LNCaP clone FGC (cell line): Measurements from ENCODE around the gene ANKRD18A.
A peak's percentile ranks its signal among the peaks of the same experiment; 100 is the strongest.
"Not testable (repeated sequence)": the region's sequence is repeated elsewhere in the genome, so short reads cannot be mapped to it uniquely, and the experiment has no call there.

Source experiments
- DNase-seq: peaks from one replicate; pipeline ENCODE4 v3.0.0-alpha.2; 2011; ENCODE audit warnings: low read depth
- H3K4me3 ChIP-seq: 2 replicates; pipeline ENCODE4 v1.5.1; 2011; ENCODE audit warnings: mild to moderate bottlenecking, low read depth, low read length, control low read depth
- TF ChIP-seq, protein P1 (sequence below): IDR thresholded peaks from 2 replicates; pipeline ENCODE4 v1.5.1; 2012; ENCODE audit warnings: mild to moderate bottlenecking; ENCODE audit not compliant: control insufficient read depth, insufficient read depth; ENCODE audit errors: extremely low read depth

The ANKRD18A gene

DNA sequence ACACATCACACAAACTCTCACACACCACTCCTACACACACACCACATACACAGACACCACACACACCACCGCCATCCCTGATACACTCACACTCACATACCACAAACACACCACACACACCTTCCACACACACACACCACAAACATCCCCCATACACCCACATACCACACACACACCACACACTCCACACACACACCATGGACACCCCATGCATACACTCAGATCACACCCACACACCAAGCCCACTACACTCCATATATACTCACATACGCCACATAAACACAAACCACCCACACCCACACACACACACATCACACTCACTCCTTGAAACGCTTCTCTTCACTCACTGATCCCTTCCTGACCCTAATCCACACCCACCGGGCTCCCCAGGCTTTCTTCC, 9.1 kb upstream of the ANKRD18A start:
- DNase-seq, result no peak
- TF ChIP-seq, protein P1, sequence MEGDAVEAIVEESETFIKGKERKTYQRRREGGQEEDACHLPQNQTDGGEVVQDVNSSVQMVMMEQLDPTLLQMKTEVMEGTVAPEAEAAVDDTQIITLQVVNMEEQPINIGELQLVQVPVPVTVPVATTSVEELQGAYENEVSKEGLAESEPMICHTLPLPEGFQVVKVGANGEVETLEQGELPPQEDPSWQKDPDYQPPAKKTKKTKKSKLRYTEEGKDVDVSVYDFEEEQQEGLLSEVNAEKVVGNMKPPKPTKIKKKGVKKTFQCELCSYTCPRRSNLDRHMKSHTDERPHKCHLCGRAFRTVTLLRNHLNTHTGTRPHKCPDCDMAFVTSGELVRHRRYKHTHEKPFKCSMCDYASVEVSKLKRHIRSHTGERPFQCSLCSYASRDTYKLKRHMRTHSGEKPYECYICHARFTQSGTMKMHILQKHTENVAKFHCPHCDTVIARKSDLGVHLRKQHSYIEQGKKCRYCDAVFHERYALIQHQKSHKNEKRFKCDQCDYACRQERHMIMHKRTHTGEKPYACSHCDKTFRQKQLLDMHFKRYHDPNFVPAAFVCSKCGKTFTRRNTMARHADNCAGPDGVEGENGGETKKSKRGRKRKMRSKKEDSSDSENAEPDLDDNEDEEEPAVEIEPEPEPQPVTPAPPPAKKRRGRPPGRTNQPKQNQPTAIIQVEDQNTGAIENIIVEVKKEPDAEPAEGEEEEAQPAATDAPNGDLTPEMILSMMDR, result no peak
- H3K4me3 ChIP-seq, result no peak overlapping the region

DNA sequence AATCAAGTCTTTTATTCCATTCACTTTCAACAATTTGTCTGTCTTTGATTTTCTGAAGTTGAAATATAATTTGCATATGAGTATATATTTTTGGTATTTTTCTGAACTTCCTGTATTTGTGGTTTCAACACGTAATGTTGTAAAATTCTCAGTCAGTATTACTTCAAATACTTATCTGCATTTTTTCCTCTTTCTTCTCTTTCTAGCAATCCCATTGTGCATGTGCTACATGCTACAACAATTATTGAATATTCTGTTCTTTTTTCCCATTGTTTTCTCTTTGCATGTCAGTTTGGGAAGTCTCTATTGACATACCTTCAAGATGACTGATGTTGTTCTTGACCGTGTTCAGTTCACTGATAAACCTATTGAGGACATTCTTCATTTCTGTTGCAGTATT, 5.6 kb upstream of the ANKRD18A start:
- DNase-seq, result no peak
- TF ChIP-seq, protein P1, result no peak
- no peak overlapping the region for H3K4me3 ChIP-seq

DNA sequence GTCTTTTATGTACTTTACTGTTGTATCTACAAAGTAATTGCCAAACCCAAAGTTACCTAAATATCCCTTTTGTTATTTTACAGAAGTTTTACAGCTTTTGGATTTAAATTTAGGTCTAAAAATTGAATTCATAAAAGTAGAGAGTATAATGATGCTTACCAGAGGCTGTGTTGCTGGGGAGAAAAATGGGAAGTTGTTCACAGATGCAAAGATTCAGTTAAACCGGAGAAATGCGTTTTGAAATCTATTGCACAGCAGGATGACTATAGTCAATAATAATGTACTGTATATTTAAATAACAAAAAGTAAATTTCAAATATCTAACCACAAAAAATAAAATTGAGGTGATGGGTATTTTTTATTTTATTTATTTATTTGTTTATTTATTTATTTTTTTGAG, 2.6 kb upstream of the ANKRD18A start:
- no peak for DNase-seq
- H3K4me3 ChIP-seq, result no peak overlapping the region
- TF ChIP-seq, protein P1, result no peak

DNA sequence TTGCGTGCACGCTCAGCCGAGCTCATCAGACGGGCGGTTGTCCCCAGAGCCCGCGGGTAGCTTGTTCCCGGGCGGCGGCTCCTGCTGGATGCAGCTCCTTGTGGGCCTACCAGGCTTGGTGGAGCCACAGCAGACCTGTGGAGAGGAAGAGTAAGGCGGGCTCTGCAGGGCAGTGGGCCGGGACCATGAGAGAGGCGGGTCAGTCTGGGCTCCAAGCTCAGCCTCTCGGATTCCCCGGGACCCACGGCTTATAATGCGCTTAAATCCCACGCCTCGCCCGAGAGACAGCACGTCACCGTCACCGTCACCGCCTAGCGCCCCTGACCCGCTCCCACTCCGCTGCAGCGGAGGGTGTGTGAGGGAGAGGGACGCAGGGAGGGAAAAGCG, 1.9 kb upstream of the ANKRD18A start:
- H3K4me3 ChIP-seq, result no peak overlapping the region
- DNase-seq, result no peak
- TF ChIP-seq, protein P1, result no peak

DNA sequence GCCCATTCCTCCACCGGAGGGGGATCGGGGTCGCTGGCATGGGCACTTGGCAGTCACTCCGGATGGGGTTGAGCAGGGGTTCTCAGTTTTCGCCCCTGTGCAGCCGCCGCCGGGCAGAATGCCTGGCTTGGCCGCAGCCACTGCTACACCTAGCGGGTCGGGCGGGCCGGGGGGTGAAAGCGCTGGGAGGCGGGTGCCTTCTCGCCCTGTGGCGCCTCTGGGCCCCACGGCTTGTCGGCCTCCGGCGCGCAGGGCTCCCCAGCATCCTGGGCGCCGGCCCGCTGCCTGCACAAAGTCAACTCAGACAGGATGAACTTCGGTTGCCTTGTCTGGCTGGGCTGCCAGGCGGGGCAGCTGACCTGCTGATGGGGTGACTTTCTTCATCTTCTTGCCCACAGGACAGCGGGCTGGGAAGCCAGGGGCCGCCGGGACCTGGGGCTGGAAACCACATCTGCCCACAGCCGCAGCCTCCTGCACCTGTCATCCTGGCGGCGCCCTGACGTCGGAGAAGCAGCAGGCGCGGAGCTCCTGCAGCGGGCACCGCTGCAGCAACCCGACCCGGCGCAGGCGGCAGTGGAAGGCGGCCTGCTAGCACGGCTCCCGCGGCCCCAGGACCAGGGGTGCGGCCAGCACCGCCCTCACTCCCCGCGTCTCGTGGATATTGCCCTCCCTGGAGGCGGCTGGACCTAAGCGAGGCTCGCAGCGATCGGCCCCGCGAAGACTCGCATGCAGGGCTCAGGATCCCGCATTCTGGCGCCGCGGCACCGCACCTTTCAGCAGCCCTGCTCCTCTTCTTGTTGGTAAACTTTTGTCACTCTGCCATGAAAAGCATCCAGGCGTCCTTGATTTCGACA, 1.3 kb upstream of the ANKRD18A start:
- H3K4me3 ChIP-seq, result peak overlapping the region; percentile 72; the same call in 1 of the 2 replicates
- TF ChIP-seq, protein P1, result no peak
- DNase-seq, result no peak

DNA sequence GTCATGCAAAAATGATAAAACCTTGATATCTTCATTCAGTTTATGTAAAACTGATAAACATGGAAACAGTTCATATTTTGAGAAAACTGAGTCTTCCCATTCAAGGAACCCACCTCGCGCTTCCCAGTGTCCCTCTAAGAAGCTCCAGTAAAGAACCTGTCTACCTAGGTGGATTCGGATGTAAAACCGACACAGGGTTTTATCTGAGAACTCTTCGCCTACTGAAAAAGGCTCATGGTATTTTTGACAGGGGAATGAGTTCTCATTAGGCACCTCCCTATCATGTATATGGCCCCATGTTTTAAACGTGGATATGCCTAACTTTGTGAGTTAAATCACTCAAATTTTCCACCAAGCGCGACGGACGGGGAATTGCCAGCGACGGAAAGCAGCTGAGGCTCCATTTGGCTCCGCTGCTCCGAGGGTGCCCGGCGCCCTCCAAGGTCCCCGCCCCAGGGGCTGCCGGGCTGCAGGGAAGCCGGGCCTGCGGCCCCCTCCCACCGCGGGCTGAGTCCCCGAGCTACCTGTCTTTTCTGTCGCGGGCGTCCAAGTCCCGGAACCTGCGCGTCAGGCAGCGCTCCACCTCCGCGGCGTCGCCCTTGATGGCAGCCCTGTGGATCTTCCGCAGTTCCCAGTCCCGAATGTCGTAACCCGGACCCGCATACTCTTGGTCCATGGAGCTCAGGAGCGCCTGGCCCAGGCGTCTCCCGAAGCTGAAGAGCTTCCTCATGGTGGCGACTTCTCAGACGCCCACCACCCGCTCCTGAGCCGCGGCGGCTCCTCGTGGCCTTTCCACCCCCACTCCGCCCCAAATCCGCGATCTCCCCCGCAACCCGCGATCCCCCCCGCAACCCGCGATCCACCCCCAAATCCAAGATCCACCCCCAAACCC, 594 bp downstream of the ANKRD18A start:
- DNase-seq, result no peak
- peak overlapping the region; percentile 72 for H3K4me3 ChIP-seq
- TF ChIP-seq, protein P1, result no peak

DNA sequence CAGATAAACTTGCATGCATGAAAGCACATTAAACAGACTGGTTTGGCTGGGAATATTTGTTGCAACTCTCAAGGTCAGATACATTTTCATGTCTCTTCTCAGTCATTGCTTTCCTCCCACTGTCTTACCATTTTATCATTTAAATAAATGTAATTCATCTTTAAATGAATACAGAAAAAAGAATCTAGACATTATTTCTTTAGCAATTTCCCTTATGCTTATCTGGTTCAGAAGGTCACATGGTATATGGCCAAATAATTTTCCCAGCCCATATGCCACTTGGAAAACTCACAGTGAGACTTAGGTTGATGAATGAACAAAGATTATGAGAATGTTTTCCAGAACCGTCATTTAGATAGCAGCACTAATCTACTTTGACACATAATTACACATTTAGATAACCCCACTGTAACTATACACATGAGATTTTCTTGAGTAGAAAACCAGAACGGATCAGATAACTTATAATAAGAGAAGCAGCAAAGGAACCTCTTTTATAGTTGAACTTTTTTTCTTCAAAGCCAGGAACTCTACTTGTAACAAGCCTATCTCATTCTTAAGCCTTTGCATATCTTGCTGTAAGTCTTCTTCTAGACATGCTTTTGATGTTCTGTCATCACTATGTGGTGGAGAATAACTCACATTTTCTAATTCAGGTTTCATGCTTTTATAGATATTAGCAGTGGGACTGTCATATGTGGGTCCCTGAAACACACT, 22.2 kb downstream of the ANKRD18A start:
- DNase-seq, result not testable (repeated sequence)

DNA sequence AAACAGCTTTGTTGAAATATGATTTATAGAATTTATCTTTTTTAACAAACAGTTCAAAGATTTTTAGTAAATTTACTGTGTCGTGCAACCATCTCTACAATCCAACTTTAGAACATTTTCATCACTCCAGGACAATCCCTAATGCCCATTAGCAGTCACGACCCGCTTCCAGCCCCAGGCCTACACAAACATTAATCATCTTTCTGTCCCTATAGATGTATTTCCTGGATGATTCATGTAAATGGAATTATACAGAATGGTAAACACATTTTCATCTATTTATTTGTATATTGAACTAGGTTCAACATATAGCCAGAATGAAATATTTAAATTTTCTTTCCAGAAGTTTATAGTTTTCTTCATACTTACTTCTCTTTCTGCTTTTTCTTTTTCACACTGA, 25.3 kb downstream of the ANKRD18A start:
- H3K4me3 ChIP-seq, DNase-seq: not testable (repeated sequence)

More for the DNA sequence above, 22.2 kb downstream of the ANKRD18A start:
- not testable (repeated sequence) for H3K4me3 ChIP-seq

DNA sequence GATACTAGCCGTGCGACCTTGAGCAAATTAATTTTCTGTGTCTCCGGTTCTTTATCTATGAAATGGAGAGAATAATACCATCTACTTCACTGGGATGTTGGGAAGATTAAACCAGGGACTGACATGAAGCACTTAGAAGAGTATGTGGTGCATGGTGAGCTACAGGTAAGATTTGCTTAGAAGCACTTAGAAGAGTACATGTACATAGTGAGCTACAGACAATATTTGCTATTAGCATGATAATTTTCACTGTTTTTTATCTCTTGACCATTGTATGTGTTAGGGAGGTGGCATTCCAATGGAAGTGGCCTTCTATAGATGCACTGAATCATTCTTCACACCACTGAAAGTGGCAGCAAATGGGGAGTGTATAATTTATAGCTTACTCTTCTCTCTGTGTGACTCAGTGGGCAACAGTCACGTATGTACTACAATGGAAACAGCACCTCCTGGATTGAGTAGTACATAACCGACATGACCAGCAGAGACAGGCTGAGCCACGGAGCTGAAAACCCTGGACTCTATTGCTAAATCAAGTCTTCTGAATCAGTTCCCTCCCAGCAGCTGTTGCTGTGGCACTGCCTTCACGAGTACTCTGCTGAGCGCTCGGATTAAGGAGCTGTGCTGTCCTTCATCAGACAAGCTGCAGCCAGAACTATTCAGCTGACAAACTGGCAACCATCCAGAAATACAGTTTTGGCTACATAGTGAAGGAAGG, 28.9 kb downstream of the ANKRD18A start:
- DNase-seq, result not testable (repeated sequence)

DNA sequence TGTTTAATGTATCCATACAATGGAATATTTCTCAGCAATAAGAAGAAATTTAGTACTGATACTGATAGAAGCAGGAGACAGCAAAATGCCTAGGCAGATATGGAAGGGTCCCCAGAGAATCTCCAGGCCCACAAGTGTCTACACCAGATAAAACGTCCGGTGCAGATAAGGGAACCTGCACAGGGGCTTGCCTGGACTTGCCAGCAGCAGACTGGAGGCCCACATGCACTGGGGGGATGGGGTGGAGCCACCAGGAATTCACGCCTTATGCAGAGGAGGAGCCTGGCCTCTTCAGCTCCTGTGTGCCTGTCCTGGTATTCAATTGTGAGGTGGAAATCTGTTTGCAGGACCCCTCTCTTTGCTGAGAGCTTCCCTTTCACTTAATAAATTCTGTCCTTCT, 36.6 kb downstream of the ANKRD18A start:
- H3K4me3 ChIP-seq, DNase-seq: not testable (repeated sequence)

More for the DNA sequence above, 28.9 kb downstream of the ANKRD18A start:
- not testable (repeated sequence) for H3K4me3 ChIP-seq
